ENCODE measurements around the gene TOP2A.

Gene TOP2A

GRCh38 chr17:40459636-40460603 lies 42.2 kb upstream of the TOP2A start:
- TF ChIP-seq CTCF (IDR thresholded peaks at IDR 0.05; ENCODE audit: low read depth, low read length, missing control alignments), result no peak
- Histone ChIP-seq H3K4me3 (ENCODE audit: low read depth, low read length) (no peak overlapping the region), H3K27ac (no peak overlapping the region), H3K36me3 (replicated peaks) (peaks cover 46% of the 10 kb centered on the region), H3K27me3 (replicated peaks) (no peaks in the 10 kb centered on the region)
- in situ Hi-C loops (cut with HindIII; ENCODE audit: low pct_ligation_motif_present, low sequenced_read_pairs), result no loop called here
- no peak for DNase-seq

GRCh38 chr17:40458851-40459482 lies 41.3 kb upstream of the TOP2A start:
- in situ Hi-C loops (cut with HindIII; ENCODE audit: low pct_ligation_motif_present, low sequenced_read_pairs), result no loop called here
- H3K36me3 ChIP-seq (replicated peaks), result peaks cover 56% of the 10 kb centered on the region
- DNase-seq, result no peak
- H3K27ac ChIP-seq, result no peak overlapping the region
- TF ChIP-seq CTCF (IDR thresholded peaks at IDR 0.05; ENCODE audit: low read depth, low read length, missing control alignments), result no peak
- H3K4me3 ChIP-seq (ENCODE audit: low read depth, low read length), result no peak overlapping the region
- no peaks in the 10 kb centered on the region for H3K27me3 ChIP-seq (replicated peaks)

GRCh38 chr17:40457964-40458791 lies 40.5 kb upstream of the TOP2A start:
- peaks cover 64% of the 10 kb centered on the region for H3K36me3 ChIP-seq (replicated peaks)
- DNase-seq, result no peak
- in situ Hi-C loops (cut with HindIII; ENCODE audit: low pct_ligation_motif_present, low sequenced_read_pairs), result no loop called here
- H3K4me3 ChIP-seq (ENCODE audit: low read depth, low read length), result no peak overlapping the region
- no peak for TF ChIP-seq CTCF (IDR thresholded peaks at IDR 0.05; ENCODE audit: low read depth, low read length, missing control alignments)
- no peaks in the 10 kb centered on the region for H3K27me3 ChIP-seq (replicated peaks)
- no peak overlapping the region for H3K27ac ChIP-seq

- no peaks in the 10 kb centered on the region for H3K27me3 ChIP-seq (replicated peaks)
- in situ Hi-C loops (cut with HindIII; ENCODE audit: low pct_ligation_motif_present, low sequenced_read_pairs), result no loop called here
- no peak for DNase-seq
- no peak overlapping the region for H3K27ac ChIP-seq
- no peak for TF ChIP-seq CTCF (IDR thresholded peaks at IDR 0.05; ENCODE audit: low read depth, low read length, missing control alignments)
- peaks cover 72% of the 10 kb centered on the region for H3K36me3 ChIP-seq (replicated peaks)
- no peak overlapping the region for H3K4me3 ChIP-seq (ENCODE audit: low read depth, low read length)
Measured at GRCh38 chr17:40457369-40457768, 39.7 kb upstream of the TOP2A start.

GRCh38 chr17:40456396-40456951 lies 38.8 kb upstream of the TOP2A start:
- no peak for DNase-seq
- H3K27me3 ChIP-seq (replicated peaks), result no peaks in the 10 kb centered on the region
- peaks cover 78% of the 10 kb centered on the region for H3K36me3 ChIP-seq (replicated peaks)
- no peak overlapping the region for H3K27ac ChIP-seq
- in situ Hi-C loops (cut with HindIII; ENCODE audit: low pct_ligation_motif_present, low sequenced_read_pairs), result no loop called here
- H3K4me3 ChIP-seq (ENCODE audit: low read depth, low read length), result no peak overlapping the region
- no peak for TF ChIP-seq CTCF (IDR thresholded peaks at IDR 0.05; ENCODE audit: low read depth, low read length, missing control alignments)
